D721Med (cell line): Measurements from ENCODE around the gene ZXDA.
"Not testable (repeated sequence)": the region's sequence is repeated elsewhere in the genome, so short reads cannot be mapped to it uniquely, and the experiment has no call there.

ENCODE experiments used
- DNase-seq: peaks from one replicate; pipeline ENCODE4 v3.0.0; 2011; ENCODE audit warnings: low spot score; ENCODE audit not compliant: insufficient read length
- FAIRE-seq: peaks from 2 replicates; lab custom pipeline; 2011; peaks lifted over from hg19 to GRCh38; lab: Jason Lieb, UNC
- TF ChIP-seq, protein P1 (sequence below): IDR thresholded peaks from 2 replicates; pipeline ENCODE4 v1.5.1; 2012; ENCODE audit warnings: mild to moderate bottlenecking, control low read depth; ENCODE audit not compliant: insufficient read depth; ENCODE audit errors: missing control alignments

ZXDA gene

GRCh38 chrX:57925806-57926205, 15.5 kb upstream of the ZXDA start:
- no peak for FAIRE-seq
- DNase-seq, result no peak
- TF ChIP-seq, protein P1, sequence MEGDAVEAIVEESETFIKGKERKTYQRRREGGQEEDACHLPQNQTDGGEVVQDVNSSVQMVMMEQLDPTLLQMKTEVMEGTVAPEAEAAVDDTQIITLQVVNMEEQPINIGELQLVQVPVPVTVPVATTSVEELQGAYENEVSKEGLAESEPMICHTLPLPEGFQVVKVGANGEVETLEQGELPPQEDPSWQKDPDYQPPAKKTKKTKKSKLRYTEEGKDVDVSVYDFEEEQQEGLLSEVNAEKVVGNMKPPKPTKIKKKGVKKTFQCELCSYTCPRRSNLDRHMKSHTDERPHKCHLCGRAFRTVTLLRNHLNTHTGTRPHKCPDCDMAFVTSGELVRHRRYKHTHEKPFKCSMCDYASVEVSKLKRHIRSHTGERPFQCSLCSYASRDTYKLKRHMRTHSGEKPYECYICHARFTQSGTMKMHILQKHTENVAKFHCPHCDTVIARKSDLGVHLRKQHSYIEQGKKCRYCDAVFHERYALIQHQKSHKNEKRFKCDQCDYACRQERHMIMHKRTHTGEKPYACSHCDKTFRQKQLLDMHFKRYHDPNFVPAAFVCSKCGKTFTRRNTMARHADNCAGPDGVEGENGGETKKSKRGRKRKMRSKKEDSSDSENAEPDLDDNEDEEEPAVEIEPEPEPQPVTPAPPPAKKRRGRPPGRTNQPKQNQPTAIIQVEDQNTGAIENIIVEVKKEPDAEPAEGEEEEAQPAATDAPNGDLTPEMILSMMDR, result no peak

DNA sequence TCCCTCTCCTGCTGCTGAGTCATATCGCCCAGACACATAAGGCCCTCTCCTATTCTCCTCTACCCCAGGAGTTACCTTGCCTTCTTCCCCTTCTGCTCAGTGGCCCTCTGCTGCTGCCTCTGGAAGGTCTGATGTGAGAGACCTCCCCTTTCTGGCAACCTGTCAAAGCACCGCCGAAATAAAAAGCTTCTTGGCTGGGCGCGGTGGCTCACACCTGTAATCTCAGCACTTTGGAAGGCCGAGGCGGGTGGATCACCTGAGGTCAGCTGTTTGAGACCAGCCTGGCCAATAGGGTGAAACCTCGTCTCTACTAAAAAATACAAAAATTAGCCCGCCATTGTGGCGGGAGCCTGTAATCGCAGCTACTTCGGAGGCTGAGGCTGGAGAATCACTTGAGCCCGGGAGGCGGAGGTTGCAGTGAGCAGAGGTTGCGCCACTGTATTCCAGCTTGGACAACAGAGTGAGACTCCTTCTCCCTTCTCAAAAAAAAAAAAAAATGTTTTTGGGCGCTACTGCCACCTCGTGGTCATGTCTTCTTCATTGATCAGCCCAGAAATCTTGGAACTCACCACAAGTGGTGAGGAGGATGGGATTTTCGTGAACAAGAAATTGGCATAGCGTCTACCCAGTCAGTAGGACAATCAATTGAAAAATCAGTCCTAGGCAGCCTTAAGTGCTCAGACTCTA, 8.6 kb upstream of the ZXDA start:
- TF ChIP-seq, protein P1, result peak; percentile 36
- FAIRE-seq (no peak), DNase-seq (no peak)

DNA sequence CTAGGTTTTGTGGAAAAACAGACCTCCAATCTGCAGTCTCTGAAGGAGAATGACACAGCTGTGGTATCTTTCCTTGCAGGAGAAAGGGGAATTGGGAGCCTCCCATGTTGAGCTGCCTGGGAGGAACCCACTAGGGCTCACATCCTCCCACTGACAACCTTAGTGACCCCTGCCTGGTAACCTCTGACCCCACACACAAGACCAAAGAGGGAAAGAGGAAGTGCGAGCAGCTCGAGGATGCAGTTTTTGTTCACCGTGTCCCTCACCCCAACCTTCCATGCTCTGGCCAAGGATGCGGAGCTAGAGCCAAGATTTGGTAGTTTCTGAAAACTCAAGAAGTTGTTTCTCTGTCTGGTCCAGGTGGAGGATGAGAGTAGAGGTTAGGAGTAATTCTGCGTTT, 5.4 kb upstream of the ZXDA start:
- no peak for FAIRE-seq

GRCh38 chrX:57909595-57910286, 517 bp downstream of the ZXDA start:
- DNase-seq, FAIRE-seq: not testable (repeated sequence)

More for the DNA sequence above, 5.4 kb upstream of the ZXDA start:
- TF ChIP-seq, protein P1, result no peak
- no peak for DNase-seq

DNA sequence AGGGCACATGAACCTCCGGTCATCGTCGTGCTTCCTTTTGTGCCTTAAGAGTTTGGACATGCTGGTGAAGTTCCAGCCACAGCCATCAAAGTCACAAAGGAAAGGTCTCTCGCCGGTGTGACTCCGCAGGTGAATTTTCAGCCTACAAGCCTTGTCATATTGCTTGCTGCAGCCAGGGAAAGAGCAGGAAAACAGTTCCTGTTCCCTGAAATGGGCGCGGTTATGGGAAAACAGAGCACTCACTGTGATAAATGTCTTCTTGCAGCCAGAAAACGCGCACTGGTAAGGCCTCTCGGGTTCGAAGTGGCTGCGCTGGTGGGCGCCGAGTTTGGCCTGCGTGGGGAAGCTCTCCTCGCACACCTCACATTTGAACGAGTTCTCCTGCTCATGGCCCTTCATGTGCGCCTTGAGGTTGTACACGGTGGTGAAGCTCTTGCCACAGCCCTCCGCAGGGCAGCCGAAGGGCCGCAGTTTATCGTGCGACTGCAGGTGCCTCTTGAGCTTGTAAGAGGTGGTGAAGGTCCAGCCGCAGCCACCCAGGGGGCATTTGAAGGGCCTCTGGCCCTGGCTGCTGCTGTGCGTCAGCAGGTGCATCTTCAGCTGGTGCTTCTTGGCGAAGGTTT, 1.2 kb downstream of the ZXDA start:
- FAIRE-seq, DNase-seq: not testable (repeated sequence)

GRCh38 chrX:57906790-57907189, 3.5 kb downstream of the ZXDA start:
- FAIRE-seq (no peak), DNase-seq (no peak)
- TF ChIP-seq, protein P1, result no peak

GRCh38 chrX:57905141-57905540, 5.1 kb downstream of the ZXDA start:
- TF ChIP-seq, protein P1, result no peak
- FAIRE-seq (no peak), DNase-seq (no peak)
